Measurements from ENCODE around the gene ZNF524.
A peak's percentile ranks its signal among the peaks of the same experiment; 100 is the strongest.
"Not testable (repeated sequence)": the region's sequence is repeated elsewhere in the genome, so short reads cannot be mapped to it uniquely, and the experiment has no call there.

The ZNF524 gene

GRCh38 chr19:55581145-55581822, 18.8 kb upstream of the ZNF524 start:
- no peak for DNase-seq (ENCODE audit: low read depth in 2 of 2)

DNA sequence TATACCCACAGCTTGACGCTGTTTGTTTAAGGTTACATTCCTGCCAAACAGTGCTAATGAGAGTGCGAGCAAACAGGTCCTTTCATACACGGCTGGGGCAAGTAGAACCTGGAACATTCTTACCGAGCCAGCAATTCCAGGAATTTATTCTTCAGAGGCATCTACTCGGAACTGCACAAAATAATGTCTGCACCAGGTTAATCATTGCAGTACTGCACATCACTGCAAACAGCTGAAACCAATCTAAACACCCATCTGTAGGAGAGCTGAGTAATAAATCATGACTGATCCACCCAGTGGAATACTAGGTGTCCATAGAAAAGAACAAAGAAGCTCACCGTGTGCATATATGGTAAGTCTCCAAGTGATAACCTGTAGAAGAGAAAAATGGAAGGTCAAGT, 18.3 kb upstream of the ZNF524 start:
- no peak for DNase-seq (ENCODE audit: low read depth in 2 of 2)

DNA sequence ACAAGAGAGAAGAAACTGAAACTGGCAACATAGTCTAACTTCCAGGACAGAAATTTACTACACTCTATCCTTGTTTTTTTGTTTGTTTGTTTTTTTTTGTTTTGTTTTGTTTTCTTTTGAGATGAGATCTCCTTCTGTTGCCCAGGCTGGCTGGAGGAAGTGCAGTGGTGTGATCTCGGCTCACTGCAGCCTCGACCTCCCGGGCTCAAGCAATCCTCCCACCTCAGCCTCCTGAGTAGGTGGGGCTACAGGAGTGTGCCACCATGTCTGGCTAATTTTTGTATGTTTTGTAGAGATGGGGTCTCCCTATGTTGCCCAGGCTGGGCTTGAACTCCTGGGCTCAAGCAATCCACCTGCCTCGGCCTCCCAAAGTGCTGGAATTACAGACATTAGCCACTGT, 17.8 kb upstream of the ZNF524 start:
- DNase-seq (ENCODE audit: low read depth in 2 of 2), result not testable (repeated sequence)

DNA sequence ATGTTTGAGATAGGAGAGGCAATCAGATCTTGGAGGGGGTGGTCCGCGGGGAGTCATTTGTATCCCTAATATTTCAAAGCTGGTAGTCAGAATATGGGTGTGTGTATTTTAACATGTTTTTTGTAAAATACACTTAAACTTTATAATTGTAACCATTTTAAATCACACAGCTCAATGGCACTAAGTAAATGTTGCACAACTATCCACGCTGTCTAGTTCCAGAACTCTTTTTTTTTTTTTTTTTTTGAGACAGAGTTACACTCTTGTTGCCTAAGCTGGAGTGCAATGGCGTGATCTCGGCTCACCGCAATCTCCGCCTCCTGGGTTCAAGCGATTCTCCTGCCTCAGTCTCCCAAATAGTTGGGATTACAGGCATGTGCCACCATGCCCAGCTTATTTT, 16.2 kb upstream of the ZNF524 start:
- DNase-seq (ENCODE audit: low read depth in 2 of 2), result not testable (repeated sequence)

DNA sequence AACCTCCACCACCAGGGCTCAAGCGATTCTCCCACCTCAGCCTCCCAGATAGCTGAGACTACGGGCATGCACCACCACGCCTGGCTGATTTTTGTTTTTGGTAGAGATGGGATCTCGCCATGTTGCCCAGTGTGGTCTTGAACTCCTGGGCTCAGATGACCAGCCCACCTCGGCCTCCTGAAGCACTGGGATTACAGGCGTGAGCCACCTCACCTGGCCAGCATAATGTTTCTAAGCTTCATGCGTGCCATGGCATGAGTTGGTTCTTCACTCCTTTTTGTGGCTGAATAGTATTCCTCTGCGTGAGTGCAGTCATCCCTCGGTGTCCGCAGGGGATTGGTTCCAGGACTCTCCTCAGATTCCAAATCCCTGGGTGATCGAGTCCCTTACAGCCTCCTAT, 15.2 kb upstream of the ZNF524 start:
- no peak for DNase-seq (ENCODE audit: low read depth in 2 of 2)

DNA sequence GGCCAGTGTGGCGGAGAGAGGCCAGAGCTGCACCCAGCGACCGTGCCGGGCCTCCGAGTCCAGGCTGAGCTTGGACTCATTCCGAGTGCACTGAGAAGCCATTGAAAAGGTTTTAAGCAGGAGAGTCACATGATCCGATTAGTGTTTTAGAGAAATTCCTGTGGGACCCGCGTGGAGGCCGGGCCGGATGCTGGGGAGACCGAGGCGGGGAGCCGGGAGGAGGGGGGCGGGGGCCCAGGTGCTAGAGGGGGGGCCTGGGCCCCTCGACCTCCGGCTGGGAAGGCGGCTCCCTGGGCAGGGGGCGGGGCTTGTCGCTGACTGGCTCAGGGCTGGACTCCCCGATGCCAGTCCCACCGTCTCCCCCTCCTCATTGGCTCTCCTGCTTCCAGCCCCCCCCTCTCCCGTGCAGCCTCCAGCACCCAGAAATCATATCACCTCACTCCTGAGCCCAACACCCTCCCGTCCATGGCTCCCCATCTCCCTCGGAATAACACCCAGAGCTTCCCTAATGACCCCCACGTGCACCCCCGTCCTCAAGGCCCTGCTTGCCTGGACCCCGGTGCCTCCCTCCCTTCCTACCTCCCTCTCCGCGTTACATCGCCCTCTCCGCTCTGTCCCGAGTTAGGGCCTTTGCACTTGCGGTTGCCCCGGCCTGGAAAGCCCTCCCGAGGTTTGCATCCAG, 14.3 kb upstream of the ZNF524 start:
- DNase-seq (ENCODE audit: low read depth in 2 of 2), result no peak

DNA sequence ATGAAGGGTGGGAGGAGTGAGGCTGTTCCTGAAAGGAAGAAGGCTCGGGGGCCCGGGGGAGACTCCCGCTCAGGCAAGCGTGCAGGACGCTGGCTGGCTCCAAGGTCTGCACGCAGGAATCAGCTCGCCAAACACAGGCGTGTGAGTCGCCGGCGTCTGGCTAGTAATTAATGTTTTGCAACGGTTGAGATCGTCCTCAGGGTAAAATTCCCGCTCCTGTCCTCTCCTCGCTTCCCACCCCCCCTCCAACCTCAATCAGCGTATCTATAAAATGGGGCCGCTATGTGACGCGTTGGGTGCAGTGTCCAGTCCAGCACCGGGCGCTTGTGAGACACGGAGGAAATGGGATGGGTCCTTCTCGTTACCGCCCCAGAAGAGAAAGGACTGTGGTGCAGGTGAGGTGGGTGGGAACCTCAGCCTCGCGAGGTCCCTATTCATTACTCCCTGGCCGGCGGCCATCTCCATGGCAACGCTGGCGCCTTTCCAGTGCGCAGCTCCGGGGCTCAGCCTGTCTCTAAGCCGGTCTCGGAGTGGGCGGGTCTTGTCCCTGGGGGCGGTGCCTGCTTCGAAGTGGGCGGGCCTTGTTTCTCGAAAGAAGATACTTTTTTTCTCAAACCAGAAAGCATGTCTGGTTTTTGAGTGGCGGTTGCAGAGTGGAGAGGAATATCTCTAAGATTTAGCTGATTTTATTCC, 13.0 kb upstream of the ZNF524 start:
- peak; percentile 82 to 83 for DNase-seq (ENCODE audit: low read depth in 2 of 2)

GRCh38 chr19:55588738-55589137, 11.3 kb upstream of the ZNF524 start:
- DNase-seq (ENCODE audit: low read depth in 2 of 2), result no peak

DNA sequence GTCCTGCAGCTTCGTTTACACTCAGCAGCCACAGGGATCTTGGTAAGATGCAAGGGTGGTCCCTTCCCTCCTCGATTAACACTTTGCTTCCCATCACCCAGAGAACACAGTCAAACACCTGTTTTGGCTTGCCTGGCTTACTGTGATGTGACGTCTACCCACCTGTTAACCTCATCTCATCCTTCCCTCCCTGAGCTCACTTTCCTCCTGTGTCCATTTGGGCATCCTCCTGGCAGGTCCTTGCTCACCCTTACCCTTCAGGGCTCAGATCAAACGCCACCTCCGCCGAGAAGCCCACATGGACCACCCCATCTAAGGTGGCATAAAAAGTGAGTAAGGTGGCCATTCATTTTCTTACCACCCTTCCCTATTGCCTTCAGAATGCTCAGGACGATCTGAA, 10.0 kb upstream of the ZNF524 start:
- no peak for DNase-seq (ENCODE audit: low read depth in 2 of 2)

GRCh38 chr19:55590617-55591016, 9.5 kb upstream of the ZNF524 start:
- no peak for DNase-seq (ENCODE audit: low read depth in 2 of 2)

GRCh38 chr19:55591555-55591954, 8.5 kb upstream of the ZNF524 start:
- DNase-seq (ENCODE audit: low read depth in 2 of 2), result no peak

DNA sequence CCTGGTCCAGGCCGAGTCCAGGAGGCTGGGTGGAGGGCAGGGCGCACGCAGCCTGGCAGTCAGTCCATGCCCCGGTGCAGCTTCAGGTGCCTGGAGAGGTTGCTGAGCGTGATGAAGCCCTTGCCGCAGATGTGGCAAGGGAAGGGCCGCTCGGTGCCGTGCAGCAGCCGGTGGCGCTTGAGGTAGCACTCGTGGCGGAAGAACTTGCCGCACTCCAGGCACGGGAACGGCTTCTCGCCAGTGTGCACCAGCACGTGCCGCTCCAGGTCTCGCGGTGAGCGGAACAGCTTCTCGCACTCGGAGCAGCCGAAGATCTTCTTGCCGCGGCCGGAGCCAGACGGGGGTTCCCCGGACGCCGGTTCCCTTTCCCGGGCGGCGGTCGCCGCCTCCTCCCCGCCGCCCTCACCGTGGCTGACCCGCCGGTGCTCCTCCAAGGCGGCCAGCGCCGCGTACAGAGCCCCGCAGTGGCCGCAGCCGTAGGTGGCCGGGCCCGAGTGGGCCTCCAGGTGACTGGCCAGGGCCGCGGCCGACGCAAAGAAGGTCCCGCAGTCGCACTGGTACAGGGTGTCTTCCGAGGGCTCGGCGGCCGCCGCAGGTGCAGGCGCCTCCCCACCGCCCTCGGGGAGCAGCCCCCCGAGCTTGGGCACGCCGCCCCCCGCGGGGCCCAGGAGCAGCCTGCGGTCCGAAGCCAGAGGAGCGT, 7.5 kb upstream of the ZNF524 start:
- DNase-seq (ENCODE audit: low read depth in 2 of 2), result no peak

DNA sequence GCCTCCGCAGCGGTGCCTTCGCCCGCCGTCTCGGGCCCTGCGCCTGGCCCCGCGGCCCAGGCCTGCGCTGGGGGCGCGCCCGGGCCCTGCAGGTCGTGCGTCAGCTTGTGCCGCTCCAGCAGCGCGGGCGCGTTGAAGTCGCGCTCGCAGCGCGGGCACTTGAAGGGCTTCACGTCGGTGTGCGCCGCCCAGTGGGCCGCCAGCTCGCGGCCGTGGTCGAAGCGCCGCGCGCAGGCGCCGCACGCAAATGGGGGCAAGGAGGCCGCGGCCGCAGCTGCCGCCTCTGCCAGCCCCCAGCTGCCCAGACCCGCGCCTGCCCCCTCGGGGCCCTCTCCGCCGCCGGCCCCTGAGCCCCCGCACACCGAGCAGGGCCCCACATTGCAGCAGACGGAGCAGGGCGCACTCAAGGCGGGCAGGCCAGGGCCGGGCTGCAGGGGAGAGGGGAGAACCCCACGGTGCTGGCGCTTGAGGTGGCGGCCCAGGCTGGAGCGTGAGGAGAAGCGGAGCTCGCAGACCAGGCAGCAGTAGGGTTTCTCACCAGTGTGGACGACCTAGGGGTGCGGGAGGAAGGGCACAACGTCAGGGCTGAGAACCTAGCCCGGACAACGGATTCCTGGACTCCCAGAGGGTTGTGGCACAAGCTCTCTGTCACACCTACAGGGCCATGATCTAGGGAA, 6.9 kb upstream of the ZNF524 start:
- no peak for DNase-seq (ENCODE audit: low read depth in 2 of 2)

- no peak for DNase-seq (ENCODE audit: low read depth in 2 of 2)
These were observed 5.0 kb upstream of the ZNF524 start for GRCh38 chr19:55594996-55595545.

GRCh38 chr19:55596304-55596703, 3.8 kb upstream of the ZNF524 start:
- no peak for DNase-seq (ENCODE audit: low read depth in 2 of 2)

DNA sequence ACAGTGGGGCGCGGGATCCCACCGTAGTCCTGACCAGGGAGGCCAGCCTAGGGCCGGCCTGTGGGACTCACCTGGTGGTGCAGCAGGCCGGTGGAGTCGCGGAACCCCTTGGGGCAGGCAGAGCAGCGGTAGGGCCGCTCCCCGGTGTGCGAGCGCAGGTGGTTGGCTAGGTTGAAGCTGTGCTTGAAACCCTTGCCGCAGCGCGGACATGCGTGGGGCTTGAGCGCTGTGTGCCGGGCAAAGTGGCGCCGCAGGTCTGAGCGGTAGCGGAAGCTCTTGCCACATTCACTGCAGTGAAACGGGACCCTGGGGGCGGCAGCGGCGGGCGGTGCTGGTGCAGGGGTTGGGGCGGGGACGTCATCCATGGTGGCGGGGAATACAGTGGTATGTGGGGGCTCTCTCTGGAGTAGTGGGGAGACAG, 2.6 kb upstream of the ZNF524 start:
- DNase-seq (ENCODE audit: low read depth in 2 of 2), result no peak

- DNase-seq (ENCODE audit: low read depth in 2 of 2), result no peak
These were observed 2.1 kb upstream of the ZNF524 start for GRCh38 chr19:55598034-55598433.

DNA sequence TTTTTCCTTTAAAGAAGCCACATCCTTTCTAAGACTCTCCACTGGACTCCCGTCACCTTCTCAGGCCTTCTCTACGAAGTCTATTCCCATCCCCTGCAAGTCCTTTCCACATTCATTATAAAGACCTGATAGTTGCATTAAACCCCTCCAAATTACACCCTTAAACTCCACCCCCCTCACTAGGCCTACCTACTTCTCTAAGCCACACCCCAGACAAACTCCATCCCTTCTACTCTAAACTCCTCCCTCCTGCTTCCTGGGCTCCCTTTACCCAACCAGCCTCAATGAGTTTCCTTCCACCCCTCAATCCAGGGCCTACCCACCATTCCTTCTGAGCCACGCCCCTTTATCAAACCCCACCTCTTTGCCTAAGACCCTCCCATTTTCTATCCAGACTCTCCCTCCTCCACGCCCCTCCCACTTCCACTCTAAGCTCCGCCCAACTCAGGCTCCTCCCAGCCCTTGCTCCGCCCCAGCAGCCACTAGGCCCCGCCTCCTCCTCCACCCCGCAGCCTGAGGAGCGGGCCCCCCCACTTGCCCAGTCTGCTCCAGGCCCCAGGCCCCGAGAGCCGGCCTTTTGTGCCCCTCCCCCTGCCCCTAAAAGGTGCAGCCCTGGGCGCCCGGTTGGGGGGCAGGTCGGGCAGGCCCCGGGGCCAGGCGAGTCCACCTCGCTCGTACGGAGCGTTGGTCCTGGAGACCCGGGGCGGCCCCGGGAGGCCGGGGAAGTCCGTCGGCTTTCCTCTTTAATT, 1.2 kb upstream of the ZNF524 start:
- peak; percentile 84 to 87 for DNase-seq (ENCODE audit: low read depth in 2 of 2)

- peak; percentile 83 to 88 for DNase-seq (ENCODE audit: low read depth in 2 of 2)
These were observed 633 bp upstream of the ZNF524 start, which contains the start of gene FIZ1 for GRCh38 chr19:55599468-55599841. TSS of gene FIZ1 (minus strand) at chr19:55599517. CDS start at chr19:55597865, 1,652 bp downstream.

DNA sequence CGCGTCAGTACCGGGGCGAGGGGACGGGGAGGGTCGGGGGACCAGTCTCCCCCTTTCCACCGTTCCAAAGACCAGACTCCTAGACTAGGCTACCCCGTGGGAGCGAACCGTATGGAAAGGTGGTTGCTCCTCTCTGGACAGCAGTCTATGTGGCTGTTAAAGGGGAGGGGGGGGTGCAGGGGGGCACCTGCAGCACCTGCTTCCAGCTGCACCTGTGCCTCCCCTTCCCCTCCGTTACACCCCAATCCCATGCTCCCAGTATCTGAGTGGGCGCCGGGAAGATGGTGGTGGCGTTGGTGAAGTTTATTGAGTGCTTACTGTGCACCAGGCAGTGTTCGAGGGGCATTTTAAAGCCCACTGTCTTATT, 557 bp downstream of the ZNF524 start:
- DNase-seq (ENCODE audit: low read depth in 2 of 2), result no peak

- no peak for DNase-seq (ENCODE audit: low read depth in 2 of 2)
These were observed 996 bp downstream of the ZNF524 start for GRCh38 chr19:55601084-55601483.

Data from stimulated activated CD8-positive, alpha-beta memory T cell treated with anti-CD3 and anti-CD28 coated beads, Interleukin-7, amount 100 ng/mL, for 1 hour (primary cell).